AML-193 (cell line): Measurements from ENCODE around the gene RAMP3.
A peak's percentile ranks its signal among the peaks of the same experiment; 100 is the strongest.
"Not testable (repeated sequence)": the region's sequence is repeated elsewhere in the genome, so short reads cannot be mapped to it uniquely, and the experiment has no call there.

Source experiments
- DNase-seq, 2 experiments: peaks; one replicate each; lab custom pipeline; 2025; lab: John Stamatoyannopoulos, UW

Gene RAMP3

DNA sequence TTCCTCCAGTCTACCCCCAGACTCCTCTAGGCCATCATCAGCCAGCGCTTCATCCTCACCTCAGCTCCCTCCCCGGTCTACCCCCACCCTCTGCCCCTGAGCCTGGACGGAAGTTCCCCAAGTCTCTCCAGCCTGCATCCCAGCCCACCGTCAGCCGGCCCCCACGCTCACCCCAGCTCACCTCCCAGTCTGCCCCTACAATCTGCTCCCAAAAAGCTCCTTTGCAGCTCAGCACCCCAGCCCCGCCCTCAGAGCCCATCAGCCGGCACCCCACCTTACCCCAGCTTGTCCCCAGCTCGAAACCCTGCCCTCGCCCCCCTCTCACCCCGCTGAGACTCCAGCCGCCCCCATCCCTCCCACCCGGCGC, 322 bp upstream of the RAMP3 start:
- no peak for DNase-seq

DNA sequence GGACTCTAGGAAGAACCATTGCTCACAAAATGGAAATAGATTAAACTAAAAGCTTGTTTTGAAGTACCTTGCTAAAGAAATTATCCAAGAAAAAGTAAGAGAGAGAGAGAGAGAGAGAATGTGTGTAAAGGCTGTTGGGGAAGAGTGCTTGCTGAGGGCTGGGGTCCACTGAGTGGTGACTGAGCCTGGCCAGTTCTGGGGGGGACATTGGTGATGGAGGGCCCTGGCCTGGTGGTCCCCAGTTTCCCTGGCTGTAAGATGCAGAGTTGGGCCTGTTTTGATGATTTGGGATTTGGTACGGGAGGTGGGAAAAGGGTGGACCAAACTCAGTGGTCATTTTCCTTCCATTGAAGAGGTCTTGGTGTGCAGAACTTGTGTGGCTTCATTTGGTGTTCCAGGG, 880 bp downstream of the RAMP3 start:
- no peak for DNase-seq

GRCh38 chr7:45159296-45159695, 1.7 kb downstream of the RAMP3 start:
- DNase-seq: no peak

- DNase-seq: no peak
Observed at GRCh38 chr7:45160417-45160881, 2.9 kb downstream of the RAMP3 start.

- no peak for DNase-seq
Observed at GRCh38 chr7:45161138-45161537, 3.5 kb downstream of the RAMP3 start.

- no peak for DNase-seq
Observed at GRCh38 chr7:45161842-45162241, 4.3 kb downstream of the RAMP3 start.

DNA sequence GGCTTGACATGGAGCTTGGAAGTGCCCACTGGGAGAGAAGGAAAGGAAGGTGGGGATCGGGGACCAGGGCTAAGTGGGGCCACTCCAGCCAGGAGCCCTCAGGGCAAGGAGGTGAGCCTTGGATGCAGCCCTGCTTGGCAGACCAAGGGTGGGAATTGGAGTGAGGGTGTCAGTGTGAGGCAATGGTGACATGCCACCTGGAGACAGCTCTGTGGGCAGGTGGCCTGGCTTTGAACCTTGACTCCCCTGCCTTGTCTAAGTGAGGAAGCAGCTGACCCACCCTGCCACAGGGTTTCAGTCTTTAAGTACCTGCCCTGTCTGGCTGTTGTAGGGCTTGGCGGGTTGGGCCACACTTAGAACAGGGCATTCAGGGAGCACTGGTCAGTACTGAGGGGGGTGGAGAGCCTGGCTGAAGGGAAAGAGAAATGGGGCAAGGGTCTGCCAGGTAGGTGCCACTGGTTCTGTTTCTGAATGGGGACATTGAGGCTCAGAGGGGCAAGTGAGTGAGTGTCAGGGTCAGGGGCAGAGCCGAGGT, 4.8 kb downstream of the RAMP3 start:
- DNase-seq: no peak

DNA sequence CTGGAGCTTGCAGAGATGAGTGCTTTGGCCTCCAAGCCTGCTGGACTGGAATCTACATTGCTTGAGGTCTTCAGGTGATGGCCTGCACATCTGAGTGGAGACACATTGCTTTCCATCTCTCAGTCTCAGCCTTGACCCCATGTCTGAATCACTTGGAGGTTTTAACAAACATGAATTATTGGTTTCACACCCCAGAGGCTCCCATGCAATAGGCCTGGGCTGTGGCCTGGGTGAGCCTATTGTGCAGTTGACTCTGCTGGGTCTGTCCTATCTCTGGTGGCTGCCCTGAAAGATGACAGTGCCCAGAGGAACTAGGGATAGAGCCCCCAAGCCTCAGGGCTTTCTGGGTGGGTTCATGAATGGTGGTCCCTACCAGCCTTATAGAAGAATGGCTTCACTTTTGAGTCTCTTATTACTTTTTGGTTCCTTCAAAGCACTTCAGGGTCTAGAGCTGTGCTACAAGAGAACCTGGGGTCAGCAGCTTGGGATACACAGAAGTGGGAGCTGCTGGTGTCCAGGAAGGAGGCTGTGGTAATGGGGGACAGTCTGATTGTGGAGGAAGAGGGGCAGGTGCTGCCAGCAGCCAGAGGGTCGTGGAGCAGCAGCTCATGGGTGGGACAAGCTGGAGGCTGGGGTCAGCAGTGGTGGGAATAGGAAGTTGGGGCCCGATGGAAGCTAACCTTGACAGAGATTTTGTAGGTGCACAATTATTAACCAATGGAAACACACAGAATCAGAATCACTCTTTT, 5.5 kb downstream of the RAMP3 start:
- DNase-seq: no peak

GRCh38 chr7:45163692-45164052, 6.1 kb downstream of the RAMP3 start:
- DNase-seq: no peak

- not testable (repeated sequence) for DNase-seq
Observed at GRCh38 chr7:45164271-45164670, 6.7 kb downstream of the RAMP3 start.

GRCh38 chr7:45165857-45166256, 8.3 kb downstream of the RAMP3 start:
- DNase-seq: no peak

DNA sequence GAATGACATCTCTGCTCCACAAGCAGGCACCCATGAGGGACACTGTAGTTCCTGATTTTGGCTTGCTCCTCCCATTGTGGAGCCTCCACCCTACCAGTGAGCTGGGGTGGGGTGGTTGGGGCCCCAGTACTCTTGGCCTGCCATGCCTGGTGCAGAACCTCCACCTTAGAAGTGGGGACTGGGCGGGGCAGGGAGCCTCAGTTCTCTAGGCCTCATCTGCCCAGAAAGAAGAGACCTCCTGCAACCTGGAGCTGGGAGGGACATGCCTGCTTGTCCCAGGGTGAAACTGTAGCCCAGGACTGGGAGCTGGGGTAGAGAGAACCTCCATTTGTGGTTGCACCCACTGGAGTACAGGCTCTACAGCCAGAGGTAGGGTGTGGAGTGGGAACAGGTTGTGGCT, 14.4 kb downstream of the RAMP3 start:
- no peak for DNase-seq

DNA sequence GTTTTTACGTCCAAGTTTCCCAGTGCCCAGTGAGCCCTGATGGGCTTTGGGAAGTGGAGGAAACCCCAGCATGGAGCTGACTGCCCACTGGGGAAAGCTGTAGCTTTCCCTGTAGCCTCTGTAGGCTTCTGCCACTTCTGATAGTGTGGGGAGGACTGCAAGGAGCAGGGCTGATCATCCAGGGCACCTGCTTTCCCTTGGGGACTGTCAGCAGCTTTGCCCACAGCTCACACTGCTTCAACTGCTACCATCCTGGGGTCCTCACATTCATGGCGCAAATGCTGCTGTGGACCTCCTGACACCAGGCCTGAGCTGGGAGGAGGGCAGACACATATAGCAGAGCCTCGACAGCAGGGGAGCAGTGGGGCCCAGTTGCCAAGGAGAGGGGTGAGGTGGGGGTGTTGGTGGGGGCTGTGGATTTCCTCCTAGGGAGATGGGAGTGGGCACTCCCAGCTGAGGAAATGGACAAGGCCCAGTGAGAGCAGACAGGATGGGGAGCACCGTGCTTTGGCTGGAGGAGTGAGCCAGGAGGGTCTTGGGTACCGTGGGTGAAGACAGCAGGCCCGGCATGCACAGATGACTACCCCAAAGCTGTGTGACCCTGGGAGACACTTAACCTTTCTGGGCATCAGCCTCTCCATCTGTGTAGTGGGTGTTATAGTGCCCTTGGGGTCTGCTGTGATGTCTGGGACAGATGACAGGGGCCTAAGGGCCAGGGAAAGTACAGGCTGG, 16.2 kb downstream of the RAMP3 start:
- no peak for DNase-seq

DNA sequence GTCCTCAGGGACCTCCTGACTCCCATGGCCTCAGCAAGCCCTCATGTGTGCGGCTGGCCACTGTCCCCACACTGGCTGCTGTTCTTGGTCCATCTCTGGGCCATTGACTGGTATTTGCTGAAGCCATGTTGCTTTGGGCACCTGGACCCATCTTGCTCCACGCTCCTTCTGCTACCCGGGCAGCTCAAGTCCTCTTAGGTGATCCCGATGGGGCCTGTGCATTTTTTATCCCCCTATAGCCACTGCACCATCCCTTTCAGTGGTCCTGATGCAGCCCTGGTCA, 16.7 kb downstream of the RAMP3 start:
- DNase-seq: no peak

DNA sequence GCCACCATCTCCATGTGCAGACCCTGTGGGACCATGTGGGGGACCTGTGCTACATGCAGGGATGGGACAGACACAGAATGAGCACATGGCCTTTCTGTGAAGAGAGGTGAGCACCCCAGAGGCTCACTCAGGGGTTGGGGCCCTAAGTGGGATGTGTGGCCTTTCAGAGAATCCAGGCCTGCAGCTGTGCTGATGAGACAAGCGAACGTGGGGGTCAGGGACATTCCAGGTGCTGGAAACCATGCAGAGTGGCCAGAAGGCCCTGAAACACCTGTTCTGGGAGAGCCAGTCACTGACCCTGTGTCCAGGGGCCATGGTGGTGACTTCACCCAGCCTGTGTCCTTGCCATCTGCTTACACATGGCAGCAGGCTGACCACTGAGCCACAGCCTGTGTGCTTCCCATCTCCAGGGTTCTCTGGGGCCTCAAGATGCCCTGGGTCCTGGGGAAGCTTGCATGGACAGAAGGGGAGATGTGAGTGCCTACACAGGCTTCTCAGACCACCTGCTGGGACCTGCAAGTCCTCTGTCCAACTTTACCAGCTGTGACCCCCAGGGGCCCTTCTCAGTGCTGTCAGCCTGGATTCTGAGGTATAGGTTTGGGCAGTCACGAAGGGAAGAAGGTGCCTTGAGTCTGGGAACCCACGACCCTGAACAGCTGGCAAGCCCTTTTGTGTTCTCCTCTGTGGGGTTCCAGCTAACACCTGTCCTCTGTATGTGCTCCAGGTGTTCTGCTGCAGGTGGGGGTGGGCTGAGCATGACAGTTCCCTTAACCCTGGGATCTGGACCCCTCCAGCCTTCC, 17.6 kb downstream of the RAMP3 start:
- no peak for DNase-seq

DNA sequence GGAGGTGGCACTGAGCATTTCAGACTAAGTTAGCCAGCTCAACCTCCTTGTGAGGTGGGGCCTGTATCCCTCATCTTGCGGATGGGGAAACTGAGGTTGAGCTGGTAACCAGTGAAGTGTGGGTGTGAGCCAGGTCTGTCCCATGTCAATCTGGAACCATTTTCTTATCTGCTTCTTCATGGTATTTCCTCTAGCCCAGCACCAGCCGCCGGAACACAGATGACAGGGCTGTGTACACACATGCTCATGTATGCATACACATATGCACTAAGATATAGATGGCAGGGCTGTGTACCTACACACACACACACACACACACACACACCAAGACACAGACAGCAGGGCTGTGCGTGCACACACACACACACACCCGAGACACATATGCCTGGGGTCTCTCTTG, 18.5 kb downstream of the RAMP3 start:
- DNase-seq: no peak

GRCh38 chr7:45176886-45177731, 19.5 kb downstream of the RAMP3 start:
- no peak for DNase-seq

DNA sequence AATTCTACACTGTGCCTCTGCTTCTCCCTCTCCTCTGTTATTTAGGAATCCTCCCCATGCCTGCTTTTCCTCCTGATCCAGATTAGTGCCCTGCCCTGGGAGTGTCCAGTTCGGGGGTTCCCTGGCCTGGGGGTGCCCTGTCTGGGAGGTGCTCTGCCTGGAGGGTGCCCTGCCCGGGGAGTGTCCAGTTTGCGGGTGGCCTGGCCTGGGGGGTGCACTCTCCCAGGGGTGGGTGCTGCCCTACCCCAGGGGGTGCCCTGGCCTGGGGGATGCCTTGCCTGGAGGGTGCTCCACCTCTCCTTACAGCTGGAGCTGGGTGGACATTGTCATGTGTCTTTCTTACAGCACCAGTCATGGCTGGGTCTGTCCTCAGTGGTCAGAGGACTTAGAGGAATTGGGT, 20.2 kb downstream of the RAMP3 start:
- no peak for DNase-seq

DNA sequence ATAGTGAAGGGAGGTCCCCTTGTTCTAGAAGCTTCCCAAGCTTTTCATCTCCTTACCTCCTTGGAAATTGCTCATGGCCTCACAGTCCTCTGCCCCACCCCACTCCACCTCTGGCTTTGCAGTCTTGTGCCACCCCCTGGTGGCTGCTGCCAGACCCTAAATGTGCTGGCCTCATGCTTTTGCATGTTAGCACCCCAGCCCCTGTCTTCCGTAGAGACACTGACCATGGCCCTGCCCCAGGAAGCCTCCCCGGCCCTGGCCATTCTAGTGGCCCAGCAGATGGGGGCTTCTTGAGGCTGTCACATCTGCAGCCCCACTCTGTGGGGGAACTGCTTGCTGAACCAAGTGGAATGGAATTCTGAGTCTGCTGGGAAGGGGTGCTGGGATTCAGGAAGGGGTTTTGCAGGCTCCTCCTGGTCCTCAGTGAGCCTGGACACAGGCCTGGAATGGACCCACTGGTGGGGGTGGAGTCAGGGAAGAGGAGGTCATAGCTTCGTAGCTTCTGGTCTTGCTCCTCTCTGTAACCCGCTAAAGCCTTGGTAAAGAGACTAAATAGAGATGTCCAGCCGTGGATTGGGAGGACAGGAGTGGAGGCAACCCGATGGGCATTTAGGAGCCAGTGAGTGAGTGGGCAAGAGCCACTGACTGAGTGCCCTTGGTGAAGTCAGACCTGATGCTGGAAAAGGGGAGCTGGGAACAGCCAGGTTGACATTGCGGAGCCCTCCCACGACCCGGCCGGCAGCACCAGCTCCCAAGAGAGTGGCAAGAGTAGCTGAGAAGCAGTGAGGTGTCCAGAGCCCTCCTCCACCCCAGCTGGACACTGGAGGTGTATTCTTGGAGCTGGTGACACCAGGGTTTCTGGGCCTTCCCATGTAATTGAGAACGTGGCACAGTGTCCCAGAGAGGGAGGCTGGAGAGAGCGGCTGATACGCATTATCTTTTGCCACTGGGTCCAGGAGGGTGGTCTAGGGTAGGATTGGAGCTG, 20.9 kb downstream of the RAMP3 start:
- DNase-seq: peak in 1 of 2 experiments; percentile 4

GRCh38 chr7:45179666-45180065, 22.1 kb downstream of the RAMP3 start:
- DNase-seq: no peak
